Stimulated activated CD4-positive, alpha-beta T cell treated with anti-CD3 and anti-CD28 coated beads, Interleukin-2, amount 100 ng/mL, for 24 hours (primary cell): ENCODE measurements around the gene MTHFS.
"Not testable (repeated sequence)": the region's sequence is repeated elsewhere in the genome, so short reads cannot be mapped to it uniquely, and the experiment has no call there.

Source experiments
- DNase-seq, 2 donors: peaks; one replicate each; pipeline ENCODE4 v3.0.0-alpha.2; 2020

Gene MTHFS

GRCh38 chr15:79896634-79897379 is at the start of gene MTHFS:
Gene MTHFS, minus strand, starts transcription at chr15:79897014. Its CDS starts 26 bp downstream, at chr15:79896988.
- DNase-seq: peak; percentile 77 to 78

- DNase-seq: no peak
Measured at GRCh38 chr15:79944622-79945021, 47.8 kb upstream of the MTHFS start.

GRCh38 chr15:79943820-79944219 is 47.0 kb upstream of the MTHFS start:
- DNase-seq: no peak

- DNase-seq: no peak
Measured at GRCh38 chr15:79942741-79943481, 46.1 kb upstream of the MTHFS start.

GRCh38 chr15:79939399-79939798 is 42.6 kb upstream of the MTHFS start:
- no peak for DNase-seq

- DNase-seq: no peak
Measured at GRCh38 chr15:79938143-79938542, 41.3 kb upstream of the MTHFS start.

- not testable (repeated sequence) for DNase-seq
Measured at GRCh38 chr15:79935556-79936201, 38.9 kb upstream of the MTHFS start.

DNA sequence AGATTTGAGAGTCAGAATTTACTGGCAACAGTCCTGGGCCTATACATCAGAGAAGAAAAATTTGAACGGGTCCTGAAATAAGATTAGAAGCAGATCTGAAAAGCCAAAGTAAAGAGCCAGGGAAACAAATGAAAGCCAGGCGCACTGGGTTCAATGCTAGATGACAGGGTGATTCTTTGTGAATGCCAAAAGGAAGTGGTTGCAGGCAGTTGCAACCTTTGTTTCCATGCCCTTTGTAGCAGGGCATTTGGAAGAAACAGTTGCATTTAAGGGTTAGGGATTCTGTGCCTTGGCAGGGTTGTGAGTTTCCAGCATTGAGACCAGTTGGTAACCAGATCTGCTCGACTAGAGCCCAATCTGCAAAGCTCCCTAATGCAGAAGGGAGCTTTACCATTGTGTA is 36.4 kb upstream of the MTHFS start:
- DNase-seq: no peak

GRCh38 chr15:79932447-79932846 is 35.6 kb upstream of the MTHFS start:
- DNase-seq: no peak

DNA sequence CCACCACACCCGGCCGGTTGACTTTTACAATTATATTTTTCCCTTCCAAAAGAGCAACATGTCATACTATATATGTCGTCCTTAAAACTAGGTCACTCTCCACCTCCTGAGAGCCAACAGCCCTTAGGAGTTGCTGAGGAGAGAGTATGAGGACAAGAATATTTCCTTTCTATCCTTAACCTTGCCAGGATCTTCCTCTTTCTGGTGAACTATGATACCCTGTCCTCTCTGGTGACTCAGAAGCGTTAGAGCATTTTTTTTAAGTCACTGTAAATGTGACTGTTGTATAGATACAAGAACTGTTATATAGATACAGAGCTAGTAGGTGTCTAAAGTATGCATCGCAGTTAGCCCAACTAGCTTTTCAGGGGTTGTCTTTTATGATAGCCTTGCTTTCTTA is 33.7 kb upstream of the MTHFS start:
- no peak for DNase-seq

GRCh38 chr15:79929412-79929811 is 32.6 kb upstream of the MTHFS start:
- no peak for DNase-seq

- DNase-seq: not testable (repeated sequence)
Measured at GRCh38 chr15:79926116-79926515, 29.3 kb upstream of the MTHFS start.

DNA sequence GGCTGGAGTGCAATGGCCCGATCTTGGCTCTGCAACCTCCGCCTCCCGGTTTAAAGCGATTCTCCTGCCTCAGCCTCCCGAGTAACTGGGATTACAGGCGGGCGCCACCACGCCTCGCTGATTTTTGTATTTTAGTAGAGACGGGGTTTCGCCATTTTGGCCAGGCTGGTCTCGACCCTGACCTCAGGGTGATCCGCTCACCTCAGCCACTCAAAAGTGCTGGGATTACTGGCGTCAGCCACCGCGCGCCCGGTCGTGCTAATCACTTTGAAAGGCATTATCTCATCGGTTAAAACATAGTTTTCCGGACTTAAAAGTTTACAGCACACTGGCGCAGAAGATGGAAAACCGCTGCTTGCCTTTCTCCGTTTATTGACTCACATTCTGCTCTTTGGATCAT is 27.6 kb upstream of the MTHFS start:
- DNase-seq: no peak

DNA sequence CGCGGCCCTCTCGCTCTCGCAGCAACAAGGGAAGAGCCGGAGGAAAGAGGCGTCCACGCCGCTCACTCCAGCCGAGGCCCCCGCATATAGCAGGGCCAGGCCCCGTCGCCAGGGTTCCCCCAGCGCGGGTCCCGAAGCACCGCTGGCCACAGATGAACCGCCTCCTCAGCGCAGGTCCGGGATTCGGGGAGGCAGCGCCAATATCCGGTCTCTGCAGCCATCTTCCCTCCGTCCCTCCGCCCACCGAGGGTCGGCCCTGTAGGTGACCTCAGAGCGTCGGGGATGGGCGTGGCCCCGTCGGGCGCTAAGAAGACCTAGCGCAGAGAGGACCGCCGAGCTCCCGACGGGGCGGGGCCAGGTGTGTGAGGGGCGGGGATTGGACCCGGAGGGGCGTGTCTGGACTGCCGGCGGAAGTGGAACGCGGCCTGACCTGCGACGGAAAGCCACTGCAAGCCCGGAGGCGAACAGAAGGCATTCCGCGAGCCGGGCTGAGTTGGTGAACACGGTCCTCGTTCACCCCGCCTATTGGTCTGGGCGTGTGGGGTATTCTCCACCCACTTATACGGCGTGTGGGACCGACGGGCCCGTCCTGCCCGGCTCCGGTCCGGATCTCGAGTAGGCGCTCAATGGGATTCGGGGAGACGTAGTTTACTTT is 26.8 kb upstream of the MTHFS start:
- DNase-seq: peak; percentile 98 to 99

DNA sequence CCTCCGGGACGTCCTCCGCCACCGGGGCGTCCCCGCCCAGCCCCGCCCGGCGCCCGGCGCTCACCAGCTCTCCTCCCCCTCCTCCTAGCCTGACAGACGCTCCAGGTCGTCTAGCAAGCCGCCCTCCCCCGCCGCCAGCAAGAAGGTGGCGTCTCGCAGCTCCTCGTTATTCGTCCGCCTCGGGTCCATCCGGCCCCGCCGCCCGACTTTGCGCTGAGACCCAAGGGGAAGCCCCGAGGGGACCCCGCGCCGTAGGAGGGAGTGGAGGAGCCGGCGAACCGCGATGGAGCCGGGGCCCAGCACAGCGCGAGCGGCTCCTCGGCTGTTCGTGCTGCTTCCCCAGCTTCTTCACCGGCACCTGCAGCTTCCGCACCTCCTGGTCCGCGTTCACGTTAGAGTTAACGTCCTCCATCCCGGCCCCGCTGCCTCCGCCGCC is 26.3 kb upstream of the MTHFS start:
- DNase-seq: peak; percentile 74 to 76

DNA sequence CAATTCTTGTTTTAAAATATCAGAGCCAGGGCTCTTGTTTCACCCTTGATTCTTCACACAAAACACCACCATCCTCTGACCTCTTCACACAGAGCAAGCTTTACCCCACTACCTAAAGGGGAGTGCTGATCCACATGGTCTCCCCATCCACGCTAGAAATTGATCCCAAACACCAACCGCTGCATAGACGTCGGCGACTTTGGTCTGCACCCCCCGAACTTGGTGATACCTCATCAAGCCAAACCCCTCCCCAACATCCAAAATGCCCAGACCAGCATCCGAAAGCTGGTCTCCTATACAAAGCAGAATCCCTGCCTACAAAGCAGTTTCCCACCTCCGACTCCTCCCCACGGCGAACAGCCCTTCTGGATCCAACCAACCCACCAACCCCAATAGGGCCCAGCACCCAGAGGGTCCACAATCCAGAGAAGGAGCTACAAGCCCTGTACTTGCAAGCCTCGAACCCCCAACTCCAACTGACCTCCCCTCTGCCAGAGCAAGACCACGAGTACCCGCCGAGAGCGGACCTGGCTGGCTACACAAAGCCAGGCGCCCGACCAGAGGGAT is 25.8 kb upstream of the MTHFS start:
- no peak for DNase-seq

GRCh38 chr15:79919749-79920511 is 23.1 kb upstream of the MTHFS start:
- no peak for DNase-seq

GRCh38 chr15:79919090-79919748 is 22.4 kb upstream of the MTHFS start:
- DNase-seq: no peak

DNA sequence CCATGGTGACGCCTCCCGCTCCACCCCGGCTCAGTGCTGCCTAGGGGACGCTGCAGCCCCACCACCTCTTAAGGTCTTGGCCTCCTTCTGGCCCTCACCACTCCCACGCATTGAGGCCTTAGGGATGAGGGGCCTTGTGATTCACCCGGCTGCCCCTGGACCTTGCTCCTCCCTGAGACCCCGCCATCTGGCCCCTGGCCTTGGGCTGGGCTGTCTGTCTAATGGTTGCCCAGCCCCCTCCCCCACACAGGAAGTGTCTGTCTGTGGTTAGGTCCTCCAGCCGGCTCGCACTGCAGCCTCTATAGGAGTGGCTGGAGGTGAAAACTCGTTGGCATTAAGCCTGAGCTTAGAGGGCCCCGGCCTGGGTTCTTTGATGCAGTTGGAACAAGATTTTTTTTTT is 21.5 kb upstream of the MTHFS start:
- no peak for DNase-seq

DNA sequence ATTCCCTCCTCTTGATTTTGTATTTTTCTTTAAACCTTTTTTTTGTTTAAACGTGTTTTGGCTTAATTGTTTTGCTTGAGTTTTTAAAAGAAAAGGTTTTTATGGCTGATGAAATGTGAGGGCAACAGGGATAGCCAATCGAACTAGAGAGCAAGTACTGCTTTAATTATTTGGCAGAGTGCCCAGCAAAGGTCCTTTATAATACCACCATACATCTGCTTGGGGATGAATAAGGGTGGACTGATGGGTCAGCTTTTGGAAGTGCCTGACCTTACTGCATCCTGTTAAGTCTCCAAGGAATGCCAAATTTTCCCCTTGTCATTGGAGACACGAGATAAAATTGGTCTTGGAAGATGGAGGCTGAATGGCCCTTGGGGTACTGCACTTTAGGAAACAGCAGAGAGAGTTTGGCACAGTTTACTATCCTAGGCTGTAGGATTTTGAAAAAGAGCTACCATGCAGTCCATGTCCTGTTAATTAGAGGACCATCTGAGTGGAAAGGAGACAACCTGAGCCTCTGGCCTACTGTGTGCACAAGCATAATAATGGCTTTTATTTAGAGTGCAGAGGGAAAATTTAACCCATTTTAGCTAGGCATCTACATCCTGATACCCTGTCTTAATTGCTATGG is 19.8 kb upstream of the MTHFS start:
- DNase-seq: no peak
